Glutamatergic neuron (in vitro differentiated cells): ENCODE results near the gene SLC10A3. TPM values are rescaled to one million over a fixed set of nuclear protein-coding genes. Genes with fewer than 3 reads are reported as not detected.
A peak's percentile ranks its signal among the peaks of the same experiment; 100 is the strongest.

Source experiments
- DNase-seq: peaks from one replicate; pipeline ENCODE4 v3.0.0; 2022
- H3K27ac Mint-ChIP-seq: one replicate; pipeline ENCODE4 v1.8.0; 2020; ENCODE audit warnings: mild to moderate bottlenecking, mixed read lengths, inconsistent platforms; ENCODE audit not compliant: unreplicated experiment
- H3K27me3 Mint-ChIP-seq: one replicate; pipeline ENCODE4 v1.8.0; 2020; ENCODE audit warnings: mild to moderate bottlenecking, moderate library complexity, mixed read lengths, inconsistent platforms; ENCODE audit not compliant: unreplicated experiment
- H3K36me3 Mint-ChIP-seq: one replicate; pipeline ENCODE4 v1.8.0; 2020; ENCODE audit warnings: mild to moderate bottlenecking, mixed read lengths, inconsistent platforms; ENCODE audit not compliant: unreplicated experiment
- H3K4me1 Mint-ChIP-seq: one replicate; pipeline ENCODE4 v1.8.0; 2020; ENCODE audit warnings: mild to moderate bottlenecking, low read depth, mixed read lengths, inconsistent platforms; ENCODE audit not compliant: unreplicated experiment
- H3K4me3 Mint-ChIP-seq: one replicate; pipeline ENCODE4 v1.8.0; 2020; ENCODE audit warnings: mild to moderate bottlenecking, mixed read lengths, inconsistent platforms; ENCODE audit not compliant: unreplicated experiment
- H3K9me3 Mint-ChIP-seq: one replicate; pipeline ENCODE4 v1.8.0; 2020; ENCODE audit warnings: mild to moderate bottlenecking, moderate library complexity, mixed read lengths, inconsistent platforms; ENCODE audit not compliant: unreplicated experiment
- total RNA-seq: library from RNA; stranded (reverse); fragmentation: NEBNext Ultra II Directional; extraction: Animal tissue kit (Norgen Biotek cat#: 25700); gene quantifications from one replicate; pipeline ENCODE4 v1.2.1, GENCODE V29; 2021; ENCODE audit not compliant: unreplicated experiment
- TF ChIP-seq, protein P1 (sequence below): fragments of 200-600 bp; sonication (generic); IDR thresholded peaks from one replicate; pipeline ENCODE4 v1.5.0; 2021; ENCODE audit not compliant: partially characterized antibody, unreplicated experiment

SLC10A3 gene
- total RNA-seq, 1 donor from 2014 or later: 6.1 TPM

DNA sequence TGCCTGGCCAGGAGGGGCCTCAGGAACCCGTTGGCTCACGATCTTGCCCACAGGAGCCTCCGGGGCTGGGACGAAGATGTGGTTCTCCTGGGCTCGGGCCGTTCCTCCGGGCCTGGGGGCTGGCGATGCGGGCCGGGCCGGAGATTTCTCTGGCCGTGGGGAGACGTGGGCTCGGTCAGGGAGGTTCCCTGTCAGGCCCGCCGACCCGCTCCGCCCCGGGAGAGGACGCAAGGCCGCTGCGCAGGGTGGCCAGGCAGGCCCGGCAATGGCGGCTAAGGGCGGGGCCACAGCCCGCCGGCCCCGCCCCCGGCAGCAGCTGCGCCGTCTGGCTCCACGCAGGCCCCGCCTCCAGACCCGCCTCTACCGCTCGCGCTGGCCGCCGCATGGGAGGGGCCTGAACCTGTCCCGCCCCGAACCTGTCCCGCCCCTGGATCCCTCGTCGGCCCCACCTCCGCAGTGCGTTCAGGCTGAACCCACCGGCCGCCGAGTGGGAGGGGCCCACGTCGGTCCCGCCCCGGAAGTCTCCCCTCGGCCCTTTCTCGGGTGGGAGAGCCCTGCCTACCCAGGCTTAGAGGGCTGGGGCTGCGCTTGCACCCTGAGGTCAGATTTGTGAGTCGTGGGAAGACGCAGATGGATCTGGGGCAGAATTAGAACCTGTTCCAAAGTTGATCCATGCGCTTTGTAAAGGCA, 25.7 kb upstream of the SLC10A3 start, which contains the start of gene FAM3A:
TSS of gene FAM3A (minus strand) at position 267 of the 690 bp plus-strand sequence. CDS start 460 bp downstream, outside the sequence.
- Mint-ChIP-seq H3K36me3 (no peaks in the 10 kb centered on the region), H3K4me3 (peak within 1 kb of the TSS; percentile 87), H3K27me3 (no peaks in the 10 kb centered on the region), H3K9me3 (no peaks in the 10 kb centered on the region), H3K27ac (peak within 1 kb of the TSS; percentile 86), H3K4me1 (peaks cover 6% of the 10 kb centered on the region)
- peak; percentile 93 for DNase-seq
- TF ChIP-seq, protein P1, sequence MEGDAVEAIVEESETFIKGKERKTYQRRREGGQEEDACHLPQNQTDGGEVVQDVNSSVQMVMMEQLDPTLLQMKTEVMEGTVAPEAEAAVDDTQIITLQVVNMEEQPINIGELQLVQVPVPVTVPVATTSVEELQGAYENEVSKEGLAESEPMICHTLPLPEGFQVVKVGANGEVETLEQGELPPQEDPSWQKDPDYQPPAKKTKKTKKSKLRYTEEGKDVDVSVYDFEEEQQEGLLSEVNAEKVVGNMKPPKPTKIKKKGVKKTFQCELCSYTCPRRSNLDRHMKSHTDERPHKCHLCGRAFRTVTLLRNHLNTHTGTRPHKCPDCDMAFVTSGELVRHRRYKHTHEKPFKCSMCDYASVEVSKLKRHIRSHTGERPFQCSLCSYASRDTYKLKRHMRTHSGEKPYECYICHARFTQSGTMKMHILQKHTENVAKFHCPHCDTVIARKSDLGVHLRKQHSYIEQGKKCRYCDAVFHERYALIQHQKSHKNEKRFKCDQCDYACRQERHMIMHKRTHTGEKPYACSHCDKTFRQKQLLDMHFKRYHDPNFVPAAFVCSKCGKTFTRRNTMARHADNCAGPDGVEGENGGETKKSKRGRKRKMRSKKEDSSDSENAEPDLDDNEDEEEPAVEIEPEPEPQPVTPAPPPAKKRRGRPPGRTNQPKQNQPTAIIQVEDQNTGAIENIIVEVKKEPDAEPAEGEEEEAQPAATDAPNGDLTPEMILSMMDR: no peak

DNA sequence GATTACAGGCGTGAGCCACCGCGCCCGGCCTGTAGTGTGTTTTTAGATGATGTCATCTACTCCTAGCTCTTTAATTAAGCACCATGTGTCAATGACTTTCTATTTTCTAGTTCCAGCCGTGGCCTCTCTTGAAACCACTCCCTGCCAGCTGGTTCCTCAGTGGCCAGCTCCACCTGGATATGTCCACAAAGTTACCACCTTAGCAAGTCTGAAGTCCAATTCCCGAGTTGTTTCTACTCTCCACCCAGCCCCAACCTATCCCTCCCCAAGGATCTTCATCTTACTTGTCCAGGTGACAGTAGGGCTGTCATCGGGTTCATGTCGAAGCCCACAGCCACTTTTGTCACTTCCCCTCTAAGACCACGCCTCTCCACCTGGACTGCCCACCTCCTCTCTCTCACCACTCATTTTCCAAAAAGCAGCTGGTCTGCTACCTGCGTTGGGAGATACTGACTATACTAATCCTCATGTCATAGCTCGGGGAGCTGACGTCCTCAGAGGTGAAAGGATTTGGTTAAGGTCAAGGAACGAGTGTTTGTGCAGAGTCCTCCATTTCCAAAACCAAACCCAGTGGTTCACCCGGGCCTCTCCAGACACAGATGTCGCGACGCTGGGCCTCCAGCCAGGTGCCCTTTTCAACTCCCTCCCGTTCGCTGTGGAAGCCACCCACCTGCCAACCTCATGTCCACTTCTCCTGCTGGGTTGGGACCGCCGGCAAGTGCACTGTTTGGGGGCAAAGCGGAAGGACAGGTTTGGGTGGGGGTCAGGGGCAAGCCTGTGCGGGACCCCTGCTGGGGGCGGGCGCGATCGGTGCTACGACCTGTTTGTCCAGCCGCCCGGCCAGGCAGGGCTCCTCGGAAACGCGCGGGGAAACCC, 24.9 kb upstream of the SLC10A3 start:
- TF ChIP-seq, protein P1: no peak
- Mint-ChIP-seq H3K9me3 (no peaks in the 10 kb centered on the region), H3K4me1 (peaks cover 6% of the 10 kb centered on the region), H3K27me3 (no peaks in the 10 kb centered on the region), H3K36me3 (no peaks in the 10 kb centered on the region), H3K4me3 (peak overlapping the region; percentile 83), H3K27ac (peak overlapping the region; percentile 64)
- no peak for DNase-seq

DNA sequence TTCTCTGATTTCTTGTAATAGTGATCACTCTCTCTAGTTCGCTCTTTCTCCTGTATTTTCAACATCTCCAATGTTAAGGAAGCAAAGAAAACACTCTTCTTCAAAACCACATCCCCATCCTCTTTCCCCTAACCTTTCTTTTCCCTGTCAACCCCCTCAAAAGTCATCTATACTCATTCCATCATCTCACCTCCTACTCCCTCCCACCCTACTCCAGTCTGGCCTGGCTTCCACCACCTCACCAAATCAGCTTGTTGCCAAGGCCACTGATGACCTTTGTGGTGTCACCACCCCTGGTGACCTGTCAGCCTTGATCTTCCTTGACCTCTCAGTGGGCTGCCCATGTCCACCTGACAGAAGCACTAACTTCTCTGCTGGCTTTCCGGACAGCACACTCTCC, 23.3 kb upstream of the SLC10A3 start:
- no peaks in the 10 kb centered on the region for H3K9me3 Mint-ChIP-seq
- no peak overlapping the region for H3K4me3 Mint-ChIP-seq
- H3K27ac Mint-ChIP-seq: no peak overlapping the region
- no peak for DNase-seq
- H3K27me3 Mint-ChIP-seq: peaks cover under 1% of the 10 kb centered on the region
- H3K36me3 Mint-ChIP-seq: peaks cover 9% of the 10 kb centered on the region
- TF ChIP-seq, protein P1: no peak
- peaks cover 6% of the 10 kb centered on the region for H3K4me1 Mint-ChIP-seq

DNA sequence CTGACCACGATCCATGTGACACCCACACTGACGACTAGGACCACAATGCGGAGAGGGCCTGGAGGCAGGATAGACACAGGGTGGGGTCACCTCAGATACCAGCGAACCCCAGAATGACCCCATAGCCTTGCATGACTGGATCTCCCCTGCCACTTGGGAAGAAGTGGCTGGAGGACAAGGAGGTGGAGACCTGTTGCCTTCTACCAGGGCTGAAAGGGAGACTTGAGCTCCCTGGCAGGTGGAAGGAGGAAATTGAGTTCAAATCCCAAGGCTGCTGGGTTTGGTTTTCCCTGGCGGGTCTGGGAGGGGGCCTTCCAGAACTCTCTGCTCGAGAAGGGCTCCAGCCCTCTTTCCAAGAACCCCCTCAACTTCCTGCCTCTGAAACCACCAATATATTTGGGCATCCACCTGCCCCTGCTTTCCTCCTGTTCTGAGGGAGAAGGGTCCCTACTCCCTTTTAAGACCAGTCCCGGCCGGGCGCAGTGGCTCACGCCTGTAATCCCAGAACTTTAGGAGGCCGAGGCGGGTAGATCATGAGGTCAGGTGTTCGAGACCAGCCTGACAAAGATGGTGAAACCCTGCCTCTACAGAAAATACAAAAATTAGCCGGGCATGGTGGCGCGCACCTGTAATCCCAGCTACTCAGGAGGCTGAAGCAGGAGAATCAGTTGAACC, 22.6 kb upstream of the SLC10A3 start:
- Mint-ChIP-seq H3K36me3 (peaks cover 9% of the 10 kb centered on the region), H3K4me3 (no peak overlapping the region), H3K27ac (no peak overlapping the region), H3K27me3 (peaks cover 3% of the 10 kb centered on the region), H3K9me3 (no peaks in the 10 kb centered on the region), H3K4me1 (peaks cover 3% of the 10 kb centered on the region)
- TF ChIP-seq, protein P1: no peak
- DNase-seq: no peak
